Neuronal stem cell (in vitro differentiated cells): ENCODE results near the gene SENP1.

Source experiments
- DNase-seq: peaks from one replicate; pipeline ENCODE4 v3.0.0-alpha.2; 2013; ENCODE audit warnings: low spot score
- H2AFZ ChIP-seq: one replicate; pipeline ENCODE4 v1.6.1; 2013; ENCODE audit warnings: mild to moderate bottlenecking, low read length, inconsistent platforms
- H2AK5ac ChIP-seq: 2 replicates; pipeline ENCODE4 v1.6.1; 2013; ENCODE audit warnings: low read depth, mild to moderate bottlenecking, inconsistent platforms, low read length, moderate library complexity, mixed read lengths
- H2BK120ac ChIP-seq: 2 replicates; pipeline ENCODE4 v1.6.1; 2013; ENCODE audit warnings: low read depth, mild to moderate bottlenecking, inconsistent platforms, low read length, moderate library complexity, mixed read lengths
- H2BK12ac ChIP-seq: one replicate; pipeline ENCODE4 v1.6.1; 2013; ENCODE audit warnings: low read length, inconsistent platforms
- H2BK15ac ChIP-seq: 2 replicates; pipeline ENCODE4 v1.6.1; 2013; ENCODE audit warnings: mild to moderate bottlenecking, low read length, inconsistent platforms, mixed read lengths
- H2BK5ac ChIP-seq: one replicate; pipeline ENCODE4 v1.6.1; 2013; ENCODE audit warnings: inconsistent platforms, mild to moderate bottlenecking, low read length, moderate library complexity
- H3K14ac ChIP-seq: one replicate; pipeline ENCODE4 v1.6.1; 2013; ENCODE audit warnings: low read length, inconsistent platforms
- H3K18ac ChIP-seq: 2 replicates; pipeline ENCODE4 v1.6.1; 2013; ENCODE audit warnings: low read length, inconsistent platforms
- H3K23ac ChIP-seq: 2 replicates; pipeline ENCODE4 v1.6.1; 2013; ENCODE audit warnings: low read depth, mild to moderate bottlenecking, mixed read lengths, low read length, inconsistent platforms; ENCODE audit not compliant: poor library complexity
- H3K27ac ChIP-seq: replicated peaks from 3 replicates; pipeline ENCODE4 v1.5.1; 2013; ENCODE audit warnings: low read length, inconsistent platforms
- H3K27me3 ChIP-seq, 3 experiments: 2 replicates each; pipeline ENCODE4 v1.6.1; 2013; ENCODE audit warnings: low read length in 3 of 3, mild to moderate bottlenecking in 2 of 3, inconsistent platforms in 1 of 3, low read depth in 1 of 3, mixed read lengths in 1 of 3, moderate library complexity in 1 of 3; ENCODE audit not compliant: control insufficient read depth in 3 of 3, insufficient read depth in 3 of 3
- H3K36me3 ChIP-seq, 2 donors: replicated peaks in 1 of 2; 2 replicates each; pipeline ENCODE4 v1.6.1; 2013; ENCODE audit warnings: low read length in 2 of 2; ENCODE audit not compliant: control insufficient read depth in 2 of 2, insufficient read depth in 2 of 2
- H3K4ac ChIP-seq: 2 replicates; pipeline ENCODE4 v1.6.1; 2013; ENCODE audit warnings: inconsistent platforms, mild to moderate bottlenecking, low read length, moderate library complexity
- H3K4me1 ChIP-seq, 2 donors: 1 replicate in 1 of 2; 2 replicates in 1 of 2; pipeline ENCODE4 v1.6.1; 2013; ENCODE audit warnings: low read length in 2 of 2, low read depth in 1 of 2; ENCODE audit not compliant: control insufficient read depth in 2 of 2, insufficient read depth in 1 of 2
- H3K4me2 ChIP-seq: one replicate; pipeline ENCODE4 v1.6.1; 2013; ENCODE audit warnings: mild to moderate bottlenecking, low read length, inconsistent platforms; ENCODE audit not compliant: insufficient read depth, poor library complexity, severe bottlenecking
- H3K4me3 ChIP-seq, 2 donors: 2 replicates each; pipeline ENCODE4 v1.5.1; 2013; ENCODE audit warnings: low read length in 2 of 2, mild to moderate bottlenecking in 2 of 2, inconsistent platforms in 1 of 2, moderate library complexity in 1 of 2
- H3K79me1 ChIP-seq: one replicate; pipeline ENCODE4 v1.6.1; 2013; ENCODE audit warnings: low read depth, mild to moderate bottlenecking, inconsistent platforms, low read length, moderate library complexity
- H3K9ac ChIP-seq: one replicate; pipeline ENCODE4 v1.6.1; 2013; ENCODE audit warnings: mild to moderate bottlenecking, low read depth, low read length, inconsistent platforms; ENCODE audit not compliant: poor library complexity
- H3K9me3 ChIP-seq, 2 donors: replicated peaks in 1 of 2; 2 replicates each; pipeline versions ENCODE3 to v1.6.1; 2013; ENCODE audit warnings: low read length in 2 of 2, mild to moderate bottlenecking in 2 of 2, inconsistent platforms in 1 of 2, low read depth in 1 of 2, mixed read lengths in 1 of 2, moderate library complexity in 1 of 2; ENCODE audit not compliant: control insufficient read depth in 2 of 2, insufficient read depth in 1 of 2
- H4K8ac ChIP-seq: one replicate; pipeline ENCODE4 v1.6.1; 2013; ENCODE audit warnings: low read depth, mild to moderate bottlenecking, inconsistent platforms, low read length, moderate library complexity
- H4K91ac ChIP-seq: one replicate; pipeline ENCODE4 v1.6.1; 2013; ENCODE audit warnings: low read length, low read depth, mild to moderate bottlenecking, inconsistent platforms; ENCODE audit not compliant: poor library complexity
- WGBS, 2 donors: extraction: QIAGEN DNeasy Blood & Tissue Kit; methylation state at CpG; one replicate each; pipeline ENCODE4 v1.1.7; 2013; ENCODE audit warnings: missing lambda C conversion rate in 2 of 2, mixed read lengths in 1 of 2; ENCODE audit not compliant: insufficient read length in 2 of 2, insufficient replicate concordance in 1 of 2; ENCODE audit errors: extremely low coverage in 2 of 2; 5-methylcytosine and 5-hydroxymethylcytosine counted together

Gene SENP1

DNA sequence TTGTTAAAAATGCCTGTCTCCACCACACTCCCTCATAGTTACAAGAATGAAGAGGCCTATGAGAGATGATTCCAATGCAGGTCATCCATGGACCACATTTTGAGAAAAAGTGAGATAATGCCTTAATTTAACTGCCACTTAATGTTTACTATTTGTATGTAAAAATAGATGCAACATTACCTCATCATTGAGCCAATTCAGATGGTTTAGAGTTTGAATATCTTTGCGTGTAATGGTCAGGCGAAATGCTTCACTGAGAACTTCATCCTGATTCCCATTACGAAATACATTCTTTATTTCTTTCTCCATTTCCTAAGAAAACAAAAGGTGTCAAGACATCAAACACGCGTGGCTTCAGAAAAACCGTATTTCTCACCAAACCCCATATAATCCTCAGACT lies 42.3 kb downstream of the SENP1 start:
- no peak overlapping the region for H3K18ac ChIP-seq
- H2BK15ac ChIP-seq = no peak overlapping the region
- H3K14ac ChIP-seq = no peak overlapping the region
- H3K79me1 ChIP-seq = no peaks in the 10 kb centered on the region
- H2BK120ac ChIP-seq = no peak overlapping the region
- no peak overlapping the region for H3K9ac ChIP-seq
- no peak for DNase-seq
- H3K4me2 ChIP-seq = no peak overlapping the region
- peaks cover 0 to 19% of the 10 kb centered on the region in 2 donors for H3K9me3 ChIP-seq
- H2AFZ ChIP-seq = no peak overlapping the region
- no peak overlapping the region for H2BK12ac ChIP-seq
- no peak overlapping the region for H2AK5ac ChIP-seq
- no peaks in the 10 kb centered on the region for H3K27me3 ChIP-seq
- peaks cover 6 to 98% of the 10 kb centered on the region in 2 donors for H3K36me3 ChIP-seq
- no peak overlapping the region for H3K27ac ChIP-seq
- no peak overlapping the region for H2BK5ac ChIP-seq
- no peaks in the 10 kb centered on the region for H3K4me1 ChIP-seq
- WGBS, 2 donors = no CpG with 5 or more reads among the region's 6 CpGs
- no peak overlapping the region for H4K8ac ChIP-seq
- H3K23ac ChIP-seq = no peak overlapping the region
- no peak overlapping the region for H4K91ac ChIP-seq
- no peak overlapping the region for H3K4ac ChIP-seq
- no peak overlapping the region for H3K4me3 ChIP-seq

- H3K18ac ChIP-seq = no peak overlapping the region
- no peak overlapping the region for H3K14ac ChIP-seq
- H4K8ac ChIP-seq = no peak overlapping the region
- no peak overlapping the region for H3K4me2 ChIP-seq
- no peak overlapping the region for H2AK5ac ChIP-seq
- H3K4ac ChIP-seq = no peak overlapping the region
- DNase-seq = peak; percentile 33
- no peaks in the 10 kb centered on the region for H3K79me1 ChIP-seq
- H3K9ac ChIP-seq = no peak overlapping the region
- no CpG with 5 or more reads among the region's 1 CpG for whole genome bisulfite sequencing, 2 donors
- peaks cover 6 to 91% of the 10 kb centered on the region in 2 donors for H3K36me3 ChIP-seq
- H2BK5ac ChIP-seq = no peak overlapping the region
- H3K27me3 ChIP-seq = no peaks in the 10 kb centered on the region
- H2BK120ac ChIP-seq = no peak overlapping the region
- H3K9me3 ChIP-seq = peaks cover 0 to 24% of the 10 kb centered on the region in 2 donors
- no peaks in the 10 kb centered on the region for H3K4me1 ChIP-seq
- no peak overlapping the region for H2AFZ ChIP-seq
- no peak overlapping the region for H3K4me3 ChIP-seq
- no peak overlapping the region for H4K91ac ChIP-seq
- no peak overlapping the region for H3K27ac ChIP-seq
- no peak overlapping the region for H2BK15ac ChIP-seq
- no peak overlapping the region for H3K23ac ChIP-seq
- H2BK12ac ChIP-seq = no peak overlapping the region
These were observed 43.8 kb downstream of the SENP1 start for GRCh38 chr12:48061938-48062719.

GRCh38 chr12:48060474-48060873 lies 45.4 kb downstream of the SENP1 start:
- no peak overlapping the region for H3K14ac ChIP-seq

GRCh38 chr12:48058771-48059170 lies 47.1 kb downstream of the SENP1 start:
- Histone ChIP-seq H3K9ac (no peak overlapping the region), H4K8ac (no peak overlapping the region), H2AK5ac (no peak overlapping the region), H2BK5ac (no peak overlapping the region), H3K4ac (no peak overlapping the region), H3K27ac (no peak overlapping the region), H3K14ac (no peak overlapping the region), H3K27me3 (peaks cover 0 to 2% (median 0%) of the 10 kb centered on the region in 3 experiments), H3K79me1 (no peaks in the 10 kb centered on the region), H2BK15ac (no peak overlapping the region), H3K4me2 (no peak overlapping the region), H3K9me3 (peaks cover 2 to 24% of the 10 kb centered on the region in 2 donors), H4K91ac (no peak overlapping the region), H3K36me3 (peaks cover 12 to 66% of the 10 kb centered on the region in 2 donors), H3K18ac (no peak overlapping the region), H2BK120ac (no peak overlapping the region), H3K4me3 (no peak overlapping the region), H3K23ac (no peak overlapping the region), H2AFZ (no peak overlapping the region), H3K4me1 (peaks cover 0 to 4% of the 10 kb centered on the region in 2 donors), H2BK12ac (no peak overlapping the region)
- WGBS, 2 donors = no CpG with 5 or more reads among the region's 5 CpGs
- DNase-seq = no peak

More at GRCh38 chr12:48060474-48060873, 45.4 kb downstream of the SENP1 start:
- no CpG with 5 or more reads among the region's 2 CpGs for WGBS, 2 donors
- H3K4me2 ChIP-seq = no peak overlapping the region
- H2AK5ac ChIP-seq = no peak overlapping the region
- no peak overlapping the region for H3K4ac ChIP-seq
- no peak overlapping the region for H2BK15ac ChIP-seq
- no peak overlapping the region for H2AFZ ChIP-seq
- no peak overlapping the region for H2BK120ac ChIP-seq
- no peaks in the 10 kb centered on the region for H3K79me1 ChIP-seq
- no peaks in the 10 kb centered on the region for H3K4me1 ChIP-seq
- no peak overlapping the region for H3K9ac ChIP-seq
- no peak overlapping the region for H3K4me3 ChIP-seq
- no peak overlapping the region for H3K23ac ChIP-seq
- H2BK5ac ChIP-seq = no peak overlapping the region
- no peak overlapping the region for H4K8ac ChIP-seq
- no peak overlapping the region for H2BK12ac ChIP-seq
- H3K27me3 ChIP-seq = no peaks in the 10 kb centered on the region
- no peak overlapping the region for H3K27ac ChIP-seq
- H4K91ac ChIP-seq = no peak overlapping the region
- H3K36me3 ChIP-seq = peaks cover 6 to 75% of the 10 kb centered on the region in 2 donors
- H3K9me3 ChIP-seq = peaks cover 0 to 24% of the 10 kb centered on the region in 2 donors
- no peak for DNase-seq
- no peak overlapping the region for H3K18ac ChIP-seq
